Left ventricle myocardium inferior (tissue), 1 donor: ENCODE results near the gene ZNF544. TPM values are rescaled to one million over a fixed set of nuclear protein-coding genes. Genes with fewer than 3 reads are reported as not detected.

ENCODE experiments used
- DNase-seq: peaks from one replicate; pipeline ENCODE4 v3.0.0-alpha.2; 2020
- H3K27ac ChIP-seq: fragments of 200-600 bp; replicated peaks from 2 replicates; pipeline ENCODE4 v1.8.0; 2021
- H3K27me3 ChIP-seq: fragments of 200-600 bp; 2 replicates; pipeline ENCODE4 v1.8.0; 2021; ENCODE audit warnings: low read depth
- H3K36me3 ChIP-seq: fragments of 200-600 bp; 2 replicates; pipeline ENCODE4 v1.8.0; 2021
- H3K4me1 ChIP-seq: fragments of 200-600 bp; 2 replicates; pipeline ENCODE4 v1.8.0; 2021
- H3K4me3 ChIP-seq: fragments of 200-600 bp; 2 replicates; pipeline ENCODE4 v1.8.0; 2021; ENCODE audit warnings: mild to moderate bottlenecking, moderate library complexity
- H3K9me3 ChIP-seq: fragments of 200-600 bp; replicated peaks from 2 replicates; pipeline ENCODE4 v1.8.0; 2021
- CTCF ChIP-seq: fragments of 200-600 bp; IDR thresholded peaks from 2 replicates; pipeline ENCODE4 v1.8.0; 2021; ENCODE audit warnings: antibody characterized with exemption, mild to moderate bottlenecking, borderline replicate concordance
- intact Hi-C: fragments of 100-400 bp; cut with micrococcal nuclease; formaldehyde crosslinking; loops from one replicate; pipeline ENCODE4 v1.11.0; 2022
- total RNA-seq: library from RNA; stranded (reverse); fragmentation: NEBNext Ultra II Directional; extraction: Animal tissue kit (Norgen Biotek cat#: 25700); gene quantifications from one replicate; pipeline ENCODE4 v1.2.1, GENCODE V29; 2021
- donor health status: DM: no; HTN: yes; CAD: no; lungs with severe emphysema.

ZNF544 gene
- total RNA-seq, 1 donor from 2014 or later = 24.0 TPM

GRCh38 chr19:58213075-58213369 lies 15.7 kb upstream of the ZNF544 start:
- no peak overlapping the region for H3K4me3 ChIP-seq
- H3K27ac ChIP-seq = no peak overlapping the region
- no peak for TF ChIP-seq CTCF
- no peaks in the 10 kb centered on the region for H3K27me3 ChIP-seq
- peaks cover 100% of the 10 kb centered on the region for H3K9me3 ChIP-seq
- intact Hi-C loops = no loop called here
- no peaks in the 10 kb centered on the region for H3K4me1 ChIP-seq
- peaks cover 73% of the 10 kb centered on the region for H3K36me3 ChIP-seq
- no peak for DNase-seq

GRCh38 chr19:58217069-58217481 lies 11.6 kb upstream of the ZNF544 start:
- no peak for DNase-seq
- peaks cover 32% of the 10 kb centered on the region for H3K36me3 ChIP-seq
- intact Hi-C loops = no loop called here
- H3K27ac ChIP-seq = no peak overlapping the region
- H3K9me3 ChIP-seq = peaks cover 99% of the 10 kb centered on the region
- TF ChIP-seq CTCF = no peak
- no peak overlapping the region for H3K4me3 ChIP-seq
- no peaks in the 10 kb centered on the region for H3K4me1 ChIP-seq
- H3K27me3 ChIP-seq = no peaks in the 10 kb centered on the region

- H3K4me3 ChIP-seq = no peak overlapping the region
- H3K27me3 ChIP-seq = no peaks in the 10 kb centered on the region
- H3K36me3 ChIP-seq = peaks cover 25% of the 10 kb centered on the region
- peaks cover 99% of the 10 kb centered on the region for H3K9me3 ChIP-seq
- DNase-seq = no peak
- intact Hi-C loops = no loop called here
- H3K27ac ChIP-seq = no peak overlapping the region
- TF ChIP-seq CTCF = no peak
- no peaks in the 10 kb centered on the region for H3K4me1 ChIP-seq
Observed at GRCh38 chr19:58217607-58218391, 10.9 kb upstream of the ZNF544 start.

- Histone ChIP-seq H3K9me3 (peaks cover 99% of the 10 kb centered on the region), H3K4me1 (no peaks in the 10 kb centered on the region), H3K36me3 (peaks cover 14% of the 10 kb centered on the region), H3K27me3 (no peaks in the 10 kb centered on the region), H3K4me3 (no peak overlapping the region), H3K27ac (no peak overlapping the region)
- no peak for DNase-seq
- no peak for TF ChIP-seq CTCF
- intact Hi-C loops = no loop called here
Observed at GRCh38 chr19:58218899-58219298, 9.8 kb upstream of the ZNF544 start.

DNA sequence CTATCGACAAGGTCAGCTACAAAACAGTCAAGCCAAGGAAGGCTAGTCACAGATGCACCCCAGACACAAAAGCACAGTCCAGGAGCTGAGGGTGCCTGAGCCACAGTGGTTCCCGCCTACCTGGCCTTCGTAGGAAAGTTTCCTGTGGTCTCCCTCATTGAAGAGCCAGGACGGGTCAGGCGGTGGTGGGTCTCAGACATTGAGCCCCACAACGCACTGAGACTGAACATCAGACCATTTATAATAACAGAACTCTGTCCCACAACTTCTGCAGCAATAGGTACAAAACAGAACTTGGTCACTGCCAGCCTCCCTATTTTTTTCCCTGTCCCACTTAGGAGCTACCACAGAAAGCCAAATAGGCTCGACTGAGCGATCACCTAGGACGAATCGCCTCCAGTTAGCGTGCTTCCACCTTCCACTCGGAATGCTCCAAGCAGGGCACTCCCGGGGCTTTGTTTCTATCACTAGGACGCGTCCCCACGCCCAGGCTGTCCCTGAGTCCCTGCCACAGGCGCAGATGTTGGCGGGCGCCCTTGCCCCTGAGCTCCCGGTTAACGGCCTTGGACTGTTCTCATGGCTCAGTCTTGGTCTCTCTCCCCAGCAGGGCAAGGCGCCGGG lies 640 bp upstream of the ZNF544 start:
- TF ChIP-seq CTCF = no peak
- peaks cover 59% of the 10 kb centered on the region for H3K9me3 ChIP-seq
- intact Hi-C loops = no loop called here

More for the DNA sequence above, 640 bp upstream of the ZNF544 start:
- H3K4me1 ChIP-seq = peaks cover 28% of the 10 kb centered on the region
- no peak for DNase-seq
- no peaks in the 10 kb centered on the region for H3K27me3 ChIP-seq
- H3K36me3 ChIP-seq = peaks cover 36% of the 10 kb centered on the region
- peak overlapping the region; percentile 83 for H3K4me3 ChIP-seq
- peak overlapping the region; percentile 95 for H3K27ac ChIP-seq
